ENCODE results near the gene IL23R.

Gene IL23R

DNA sequence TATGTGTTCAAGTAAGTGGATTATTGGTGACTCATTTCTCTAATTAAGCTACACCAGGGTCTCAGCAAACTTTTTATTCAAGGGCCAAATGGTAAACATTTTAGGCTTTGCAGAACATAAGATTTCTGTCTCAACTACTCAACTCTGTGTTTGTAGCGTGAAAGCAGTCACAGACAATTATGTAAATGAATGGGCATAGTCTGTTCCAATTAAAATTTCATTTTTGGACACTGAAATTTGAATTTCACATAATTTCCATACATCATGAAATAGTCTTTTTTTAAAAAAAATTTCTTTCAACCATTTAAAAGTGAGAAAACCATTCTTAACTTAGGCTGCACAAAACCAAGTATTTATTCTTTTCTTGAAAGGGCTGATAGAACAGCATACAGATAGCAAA is 50.1 kb downstream of the IL23R start:
- no peaks in the 10 kb centered on the region for H3K27me3 ChIP-seq (replicated peaks; ENCODE audit: control insufficient read depth, insufficient read depth, low read length)
- no peak for DNase-seq (ENCODE audit: extremely low read depth, insufficient read length)
- H3K36me3 ChIP-seq (ENCODE audit: control insufficient read depth, insufficient read depth, low read length), result no peaks in the 10 kb centered on the region
- TF ChIP-seq, protein P1, sequence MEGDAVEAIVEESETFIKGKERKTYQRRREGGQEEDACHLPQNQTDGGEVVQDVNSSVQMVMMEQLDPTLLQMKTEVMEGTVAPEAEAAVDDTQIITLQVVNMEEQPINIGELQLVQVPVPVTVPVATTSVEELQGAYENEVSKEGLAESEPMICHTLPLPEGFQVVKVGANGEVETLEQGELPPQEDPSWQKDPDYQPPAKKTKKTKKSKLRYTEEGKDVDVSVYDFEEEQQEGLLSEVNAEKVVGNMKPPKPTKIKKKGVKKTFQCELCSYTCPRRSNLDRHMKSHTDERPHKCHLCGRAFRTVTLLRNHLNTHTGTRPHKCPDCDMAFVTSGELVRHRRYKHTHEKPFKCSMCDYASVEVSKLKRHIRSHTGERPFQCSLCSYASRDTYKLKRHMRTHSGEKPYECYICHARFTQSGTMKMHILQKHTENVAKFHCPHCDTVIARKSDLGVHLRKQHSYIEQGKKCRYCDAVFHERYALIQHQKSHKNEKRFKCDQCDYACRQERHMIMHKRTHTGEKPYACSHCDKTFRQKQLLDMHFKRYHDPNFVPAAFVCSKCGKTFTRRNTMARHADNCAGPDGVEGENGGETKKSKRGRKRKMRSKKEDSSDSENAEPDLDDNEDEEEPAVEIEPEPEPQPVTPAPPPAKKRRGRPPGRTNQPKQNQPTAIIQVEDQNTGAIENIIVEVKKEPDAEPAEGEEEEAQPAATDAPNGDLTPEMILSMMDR (IDR thresholded peaks at IDR 0.05; ENCODE audit: insufficient read depth, low read length, poor library complexity, severe bottlenecking), result no peak
- H3K4me3 ChIP-seq (replicated peaks; ENCODE audit: low read depth, low read length), result no peak overlapping the region

DNA sequence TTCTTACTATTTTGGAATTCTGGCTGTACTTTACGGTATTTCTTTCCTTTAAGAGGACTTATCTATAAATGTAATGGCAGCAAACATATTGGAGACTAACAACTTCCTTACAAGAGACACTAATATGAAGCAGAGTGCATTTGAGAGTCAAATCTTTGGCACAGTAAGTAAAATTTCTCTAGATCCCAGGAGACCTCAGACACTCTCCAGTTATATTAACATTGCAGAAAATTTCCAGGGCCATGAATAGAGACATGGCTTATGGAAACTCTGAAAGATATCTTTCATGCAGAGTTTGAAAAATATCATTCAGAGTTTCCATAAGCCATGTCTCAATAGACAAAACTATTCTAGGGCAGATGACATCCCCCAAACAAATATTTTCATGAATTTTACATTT is 51.2 kb downstream of the IL23R start:
- Histone ChIP-seq H3K36me3 (ENCODE audit: control insufficient read depth, insufficient read depth, low read length) (no peaks in the 10 kb centered on the region), H3K4me3 (replicated peaks; ENCODE audit: low read depth, low read length) (no peak overlapping the region), H3K27me3 (replicated peaks; ENCODE audit: control insufficient read depth, insufficient read depth, low read length) (no peaks in the 10 kb centered on the region)

DNA sequence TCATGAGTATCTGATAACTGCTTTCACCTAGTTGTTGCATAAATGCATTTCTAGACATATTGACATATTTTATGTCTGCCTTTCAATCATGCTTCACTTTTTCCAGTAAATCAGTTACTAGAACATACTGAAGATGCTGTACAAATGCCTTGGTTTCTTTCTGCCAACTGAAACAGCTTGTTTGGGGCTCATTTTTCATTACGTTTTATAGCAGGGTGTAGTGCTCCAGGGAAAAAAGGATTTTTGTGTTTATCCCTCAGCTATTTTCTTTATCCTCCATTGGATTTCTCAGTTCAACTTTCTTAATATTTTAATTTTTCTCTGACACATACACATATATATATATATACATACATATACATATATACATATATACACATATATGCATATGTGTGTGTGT is 51.7 kb downstream of the IL23R start:
- H3K36me3 ChIP-seq (ENCODE audit: control insufficient read depth, insufficient read depth, low read length), result no peaks in the 10 kb centered on the region
- TF ChIP-seq, protein P1 (IDR thresholded peaks at IDR 0.05; ENCODE audit: insufficient read depth, low read length, poor library complexity, severe bottlenecking), result no peak

More for the DNA sequence above, 51.2 kb downstream of the IL23R start:
- TF ChIP-seq, protein P1 (IDR thresholded peaks at IDR 0.05; ENCODE audit: insufficient read depth, low read length, poor library complexity, severe bottlenecking), result no peak
- no peak for DNase-seq (ENCODE audit: extremely low read depth, insufficient read length)

DNA sequence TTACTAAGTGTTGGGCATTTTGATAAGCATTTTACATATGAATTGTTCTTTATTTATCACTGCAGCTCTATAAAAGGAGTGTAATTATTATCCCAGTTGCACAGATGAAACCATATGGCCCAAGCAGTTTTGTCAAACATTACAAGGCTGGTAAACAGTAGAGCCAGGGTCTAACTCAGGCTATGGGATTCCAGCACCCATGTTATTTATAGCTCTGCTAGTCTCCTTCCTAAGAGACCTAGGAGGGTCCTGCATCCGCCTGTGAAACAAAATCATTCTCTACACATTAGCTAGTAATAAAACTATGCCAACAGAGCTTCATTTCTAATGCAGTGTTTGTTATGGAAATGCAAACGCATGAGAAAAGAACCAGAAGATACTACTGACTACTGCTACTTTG is 58.6 kb downstream of the IL23R start:
- Histone ChIP-seq H3K4me3 (replicated peaks; ENCODE audit: low read depth, low read length) (no peak overlapping the region), H3K27me3 (replicated peaks; ENCODE audit: control insufficient read depth, insufficient read depth, low read length) (no peaks in the 10 kb centered on the region), H3K36me3 (ENCODE audit: control insufficient read depth, insufficient read depth, low read length) (no peaks in the 10 kb centered on the region)
- TF ChIP-seq, protein P1 (IDR thresholded peaks at IDR 0.05; ENCODE audit: insufficient read depth, low read length, poor library complexity, severe bottlenecking), result no peak
- DNase-seq (ENCODE audit: extremely low read depth, insufficient read length), result no peak

More for the DNA sequence above, 51.7 kb downstream of the IL23R start:
- DNase-seq (ENCODE audit: extremely low read depth, insufficient read length), result no peak
- Histone ChIP-seq H3K27me3 (replicated peaks; ENCODE audit: control insufficient read depth, insufficient read depth, low read length) (no peaks in the 10 kb centered on the region), H3K4me3 (replicated peaks; ENCODE audit: low read depth, low read length) (no peak overlapping the region)

DNA sequence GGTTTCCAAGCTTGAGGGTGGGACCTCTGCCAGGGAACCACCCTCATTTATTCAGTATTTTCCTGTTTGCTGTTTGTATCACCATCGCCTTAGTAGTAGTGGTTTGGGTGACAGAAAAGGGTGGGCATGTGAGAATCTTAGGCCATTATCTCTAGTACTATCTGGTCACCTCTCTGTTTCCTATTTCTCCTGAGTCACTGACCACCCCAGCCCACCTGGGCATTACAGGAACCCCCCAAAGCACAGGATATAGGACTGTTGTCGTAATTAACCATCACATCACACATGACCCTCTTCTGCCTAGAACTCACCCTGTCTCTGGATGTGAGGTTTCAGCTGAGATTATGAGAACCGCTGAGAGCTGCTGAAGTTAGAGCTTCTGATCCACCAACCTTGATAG is 60.4 kb downstream of the IL23R start:
- Histone ChIP-seq H3K27me3 (replicated peaks; ENCODE audit: control insufficient read depth, insufficient read depth, low read length) (no peaks in the 10 kb centered on the region), H3K4me3 (replicated peaks; ENCODE audit: low read depth, low read length) (no peak overlapping the region), H3K36me3 (ENCODE audit: control insufficient read depth, insufficient read depth, low read length) (no peaks in the 10 kb centered on the region)
- no peak for DNase-seq (ENCODE audit: extremely low read depth, insufficient read length)
- TF ChIP-seq, protein P1 (IDR thresholded peaks at IDR 0.05; ENCODE audit: insufficient read depth, low read length, poor library complexity, severe bottlenecking), result no peak

DNA sequence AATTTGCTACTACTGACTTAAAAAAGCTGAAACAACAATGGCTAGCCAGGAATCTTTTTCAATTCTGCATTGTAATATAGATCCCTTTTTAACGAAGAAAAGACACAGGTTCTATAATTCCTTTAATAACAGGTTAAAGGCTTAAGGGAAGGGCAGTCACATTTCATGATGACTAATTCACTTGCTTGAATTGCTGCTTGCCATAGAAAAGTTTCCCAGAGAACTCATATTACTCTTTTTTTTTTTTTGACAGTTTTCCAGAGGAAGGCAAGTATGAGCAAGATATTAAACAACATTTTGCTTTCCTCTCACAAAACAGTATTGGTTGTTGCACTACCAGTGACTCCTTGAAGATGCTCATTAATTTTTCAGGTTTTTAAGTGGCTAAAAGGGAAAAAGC is 60.9 kb downstream of the IL23R start:
- DNase-seq (ENCODE audit: extremely low read depth, insufficient read length), result no peak
- TF ChIP-seq, protein P1 (IDR thresholded peaks at IDR 0.05; ENCODE audit: insufficient read depth, low read length, poor library complexity, severe bottlenecking), result no peak
- Histone ChIP-seq H3K36me3 (ENCODE audit: control insufficient read depth, insufficient read depth, low read length) (no peaks in the 10 kb centered on the region), H3K4me3 (replicated peaks; ENCODE audit: low read depth, low read length) (no peak overlapping the region), H3K27me3 (replicated peaks; ENCODE audit: control insufficient read depth, insufficient read depth, low read length) (no peaks in the 10 kb centered on the region)
